Activated CD8-positive, alpha-beta memory T cell treated with anti-CD3 and anti-CD28 coated beads for 24 hours (primary cell): ENCODE data around the gene EPB41.

Experiments used
- DNase-seq: peaks from one replicate; pipeline ENCODE4 v3.0.0-alpha.2; 2020

EPB41 gene

DNA sequence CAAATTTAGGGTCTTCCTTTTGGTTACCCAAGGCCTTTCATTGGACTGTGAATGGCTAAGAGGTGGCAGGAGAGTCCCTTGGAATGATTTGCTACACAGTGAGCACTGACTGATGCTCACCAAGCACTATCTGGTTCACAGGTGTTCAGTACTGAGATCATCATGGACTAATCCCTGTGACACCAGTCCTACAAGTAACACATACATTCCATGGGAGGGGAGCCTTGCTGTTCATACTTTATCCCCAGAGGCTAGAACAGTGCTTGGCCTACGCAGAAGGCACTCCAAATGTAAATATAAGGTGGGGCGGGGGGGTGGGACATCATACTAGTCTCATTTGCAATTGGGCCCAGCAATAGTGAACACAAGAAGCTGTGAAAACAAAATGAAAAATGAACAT, 229.8 kb downstream of the EPB41 start:
- no peak for DNase-seq

DNA sequence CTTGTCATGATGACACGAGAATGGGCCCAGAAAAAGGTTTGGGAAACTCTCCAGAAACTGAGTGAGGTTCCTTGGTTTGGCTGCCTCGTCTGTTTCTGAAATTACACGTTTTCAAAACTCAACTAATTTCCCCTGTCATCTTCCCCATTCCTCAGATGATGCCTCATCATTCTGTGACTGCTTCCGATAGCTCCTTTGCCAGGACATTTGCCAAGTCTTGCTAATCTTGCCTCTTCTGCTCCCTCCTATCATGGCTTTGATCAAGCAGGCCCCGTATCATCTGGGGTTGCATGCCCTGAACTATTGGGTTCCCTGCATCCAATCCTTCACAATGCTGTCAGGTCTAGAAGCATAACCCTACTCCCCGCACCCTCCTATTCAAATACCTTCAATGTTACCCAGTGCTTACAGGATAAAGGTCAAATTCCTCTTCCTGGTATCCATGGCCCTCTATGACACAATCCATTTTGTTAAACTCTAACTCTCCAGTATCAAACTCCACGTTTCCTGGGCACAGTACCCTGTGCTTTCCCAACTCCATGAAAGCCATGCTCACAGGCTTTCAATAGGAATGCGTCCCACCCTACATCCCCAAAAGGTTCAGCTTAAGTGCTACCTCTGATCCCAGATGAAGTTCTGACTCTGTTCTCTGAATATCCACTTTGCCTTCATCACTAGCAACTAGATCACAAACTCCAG, 231.5 kb downstream of the EPB41 start:
- no peak for DNase-seq

DNA sequence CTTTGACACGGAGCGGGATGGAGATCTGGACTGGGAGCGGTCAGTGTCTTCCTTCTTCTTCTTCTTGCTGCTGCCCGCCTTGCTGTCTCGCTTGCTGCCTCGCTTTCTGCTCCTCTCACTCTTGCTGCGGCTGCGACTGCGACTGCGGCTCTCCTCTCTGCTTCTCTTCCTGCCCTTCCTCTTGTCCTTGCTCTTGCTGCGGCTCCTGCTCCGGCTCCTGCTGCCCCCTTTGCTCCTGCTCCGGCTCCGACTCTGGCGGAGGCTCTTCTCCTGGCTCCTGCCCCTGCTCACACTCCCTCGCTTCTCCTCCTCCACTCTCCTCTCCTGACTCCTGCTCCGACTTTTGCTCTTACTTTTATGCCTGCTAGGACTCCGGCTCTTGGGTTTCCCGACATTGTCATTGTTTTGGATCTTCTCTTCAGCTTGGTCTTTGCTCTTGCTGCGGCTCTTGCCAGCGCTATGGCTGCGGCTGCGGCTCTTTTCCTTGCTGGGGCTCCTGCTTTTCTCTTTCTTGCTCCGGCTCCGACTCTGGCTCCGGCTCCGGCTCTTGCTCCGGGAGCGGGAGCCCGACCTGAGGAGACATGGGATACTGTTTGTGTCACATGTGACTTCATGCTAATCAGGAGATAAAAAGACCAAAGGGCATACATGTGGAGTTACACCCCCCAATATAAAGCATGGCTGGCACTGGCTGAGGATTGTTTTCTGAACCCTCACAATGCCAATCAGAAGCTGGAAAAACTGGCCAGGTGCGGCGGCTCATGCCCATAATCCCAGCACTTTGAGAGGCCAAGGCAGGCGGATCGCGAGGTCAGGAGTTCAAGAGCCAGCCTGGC, 234.5 kb downstream of the EPB41 start:
- no peak for DNase-seq

DNA sequence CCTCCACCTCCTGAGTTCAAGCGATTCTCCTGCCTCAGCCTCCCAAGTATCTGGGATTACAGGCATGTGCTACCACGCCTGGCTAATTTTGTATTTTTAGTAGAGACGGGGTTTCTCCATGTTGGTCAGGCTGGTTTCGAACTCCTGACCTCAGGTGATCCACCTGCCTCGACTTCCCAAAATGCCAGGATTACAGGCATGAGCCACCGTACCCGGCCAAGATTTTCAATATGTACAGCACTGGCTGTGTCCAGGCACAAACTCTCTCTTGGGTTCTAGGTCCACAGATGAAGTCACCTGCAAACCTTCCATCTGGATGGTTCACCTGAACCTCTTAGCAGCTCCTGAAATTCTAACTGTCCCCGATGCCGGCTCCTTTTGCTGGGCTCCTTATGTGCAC, 236.0 kb downstream of the EPB41 start:
- peak; percentile 30 for DNase-seq

DNA sequence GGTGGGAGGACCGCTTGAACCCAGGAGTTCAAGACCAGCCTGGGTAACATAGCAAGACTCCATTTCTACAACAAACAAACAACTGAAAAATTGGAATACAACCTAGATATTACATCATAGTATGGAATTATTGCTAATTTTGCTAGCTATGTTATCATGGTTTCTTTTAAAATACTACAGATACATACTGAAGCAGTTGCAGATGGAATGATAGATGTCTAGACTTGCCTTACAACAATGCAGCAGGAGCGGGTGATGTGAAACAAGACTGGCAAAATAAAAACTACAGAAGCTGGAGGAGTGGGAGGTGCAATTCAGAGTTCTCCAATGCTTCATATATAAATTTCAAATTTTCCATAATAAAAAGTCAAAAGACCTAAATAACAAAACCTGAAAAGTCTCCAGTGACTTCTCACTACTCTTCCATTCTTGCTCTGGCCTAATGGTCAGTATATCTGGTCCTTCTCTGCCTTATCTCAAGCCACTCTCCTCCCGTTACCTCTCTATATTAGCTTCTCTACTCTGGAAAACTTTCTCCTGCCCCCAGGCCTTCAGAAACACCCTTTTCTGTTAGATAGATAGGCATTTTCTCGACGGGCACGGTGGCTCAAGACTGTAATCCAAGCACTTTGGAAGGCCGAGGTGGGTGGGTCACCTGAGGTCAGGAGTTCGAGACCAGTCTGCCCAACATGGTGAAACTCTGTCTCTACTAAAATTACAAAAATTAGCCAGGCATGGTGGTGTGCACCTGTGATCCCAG, 237.9 kb downstream of the EPB41 start:
- no peak for DNase-seq

DNA sequence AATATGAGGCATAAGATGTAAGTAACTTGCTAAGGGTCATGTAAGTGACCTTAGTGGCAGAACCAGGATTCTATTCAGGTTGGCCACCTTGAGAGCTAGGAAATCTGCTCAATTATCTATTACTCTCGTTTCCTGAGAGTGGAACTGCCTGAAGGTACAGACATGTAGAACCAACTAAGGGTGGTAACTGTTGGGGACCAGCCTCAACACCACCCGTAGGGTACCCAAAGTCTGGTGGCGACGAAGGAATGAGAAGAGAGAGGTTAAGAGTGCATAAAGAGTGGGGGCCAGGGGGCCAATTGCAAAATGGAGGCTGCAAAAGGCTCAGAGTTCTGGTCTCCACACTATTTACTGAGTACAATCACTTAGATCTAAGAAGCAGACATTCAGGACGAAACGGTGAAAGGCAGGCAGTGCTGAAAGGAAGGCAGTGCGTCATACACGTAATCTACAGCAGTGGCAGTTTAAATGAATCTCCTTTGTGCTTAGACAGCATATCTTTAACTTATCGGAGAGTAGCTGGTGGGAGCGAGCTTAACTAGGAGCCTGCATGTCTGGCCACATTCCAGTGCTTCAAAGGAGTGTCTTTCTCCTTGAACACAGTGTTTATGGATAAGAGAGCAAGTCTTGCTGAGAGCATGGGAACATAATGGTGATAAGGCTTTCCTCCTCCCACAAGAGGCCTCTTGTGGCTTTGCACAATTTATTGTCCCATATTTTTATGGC, 242.3 kb downstream of the EPB41 start:
- no peak for DNase-seq

DNA sequence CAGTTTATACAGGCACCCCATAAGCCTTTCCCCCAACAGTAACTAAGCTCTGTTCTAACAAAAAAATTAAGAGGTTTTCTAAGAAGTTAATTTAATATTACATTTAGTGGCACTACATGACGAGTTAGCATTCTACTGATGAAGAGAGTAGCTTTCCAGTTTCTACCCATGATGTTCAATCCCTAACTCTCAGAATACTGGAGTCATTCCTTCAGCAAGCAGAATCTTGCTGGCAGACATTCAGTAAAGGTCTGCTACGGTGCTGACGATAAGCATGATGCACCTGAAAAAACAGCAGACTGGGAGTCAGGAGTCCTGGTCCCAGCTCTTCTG, 242.9 kb downstream of the EPB41 start:
- no peak for DNase-seq

DNA sequence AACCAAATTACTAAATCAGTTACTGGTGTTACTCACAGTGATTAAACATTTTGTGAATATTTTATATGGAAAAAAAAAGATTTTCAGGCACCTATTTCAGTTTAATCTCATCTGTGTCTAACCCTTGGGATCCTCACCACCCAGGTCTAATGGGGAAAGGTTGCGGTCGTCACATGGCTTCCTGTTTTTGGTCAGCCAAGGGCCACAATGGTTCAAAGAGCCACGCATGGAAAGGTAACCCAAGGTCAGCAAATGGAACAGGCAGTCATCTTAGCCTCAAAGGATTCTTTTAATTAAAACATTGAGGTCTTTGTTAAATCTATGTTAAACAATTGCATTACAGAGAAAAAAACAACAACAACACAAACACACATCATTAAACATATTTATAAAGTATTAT, 245.4 kb downstream of the EPB41 start:
- DNase-seq = no peak

DNA sequence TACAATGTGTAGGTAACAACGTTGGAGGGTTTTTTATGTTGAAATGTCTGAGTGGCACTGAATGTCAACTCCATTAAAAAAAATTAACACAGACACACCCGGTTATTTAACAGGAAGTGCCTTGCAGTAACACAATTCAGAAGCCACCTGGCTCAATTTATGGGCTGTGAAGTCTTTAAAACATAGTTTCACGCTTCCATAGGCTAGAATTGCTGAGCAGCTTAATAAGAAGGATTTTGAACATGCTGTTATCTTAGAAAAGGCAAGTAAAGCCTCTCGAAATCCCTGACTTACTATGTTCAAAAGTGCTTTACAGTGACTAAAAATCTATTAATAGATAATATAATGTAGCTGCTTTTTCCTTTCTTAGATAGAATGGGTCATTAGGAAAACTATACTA, 247.7 kb downstream of the EPB41 start:
- no peak for DNase-seq

DNA sequence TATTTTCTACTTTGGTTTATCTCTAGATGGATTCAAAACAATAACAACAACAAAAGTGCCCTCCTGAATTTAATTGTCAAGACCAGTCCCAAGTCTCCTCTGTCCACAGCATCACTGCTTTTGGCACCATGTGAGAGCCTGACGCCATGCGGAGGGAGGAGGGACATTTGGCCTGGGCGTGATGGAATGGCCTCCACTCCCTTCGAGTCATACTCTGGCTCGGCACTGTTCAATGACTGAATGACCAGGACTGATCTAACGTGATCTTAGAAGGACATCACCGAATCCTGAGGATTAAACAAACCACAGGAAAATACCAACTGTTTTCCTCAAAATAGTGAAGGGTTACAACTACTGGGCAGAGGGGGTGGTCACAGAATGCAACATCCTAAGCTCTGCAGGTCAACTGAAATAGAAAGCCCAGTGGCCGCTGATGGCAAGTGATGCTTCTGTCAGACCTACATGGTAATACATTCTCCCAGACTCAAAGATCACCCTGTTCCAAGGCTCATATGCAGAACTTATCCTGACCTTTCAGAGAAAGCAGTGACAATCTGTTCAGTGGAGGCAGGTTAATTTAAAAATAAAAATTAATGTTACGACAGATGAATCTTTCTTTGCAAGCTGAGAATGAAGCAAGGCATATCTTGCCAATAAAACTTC, 248.2 kb downstream of the EPB41 start:
- DNase-seq = no peak

DNA sequence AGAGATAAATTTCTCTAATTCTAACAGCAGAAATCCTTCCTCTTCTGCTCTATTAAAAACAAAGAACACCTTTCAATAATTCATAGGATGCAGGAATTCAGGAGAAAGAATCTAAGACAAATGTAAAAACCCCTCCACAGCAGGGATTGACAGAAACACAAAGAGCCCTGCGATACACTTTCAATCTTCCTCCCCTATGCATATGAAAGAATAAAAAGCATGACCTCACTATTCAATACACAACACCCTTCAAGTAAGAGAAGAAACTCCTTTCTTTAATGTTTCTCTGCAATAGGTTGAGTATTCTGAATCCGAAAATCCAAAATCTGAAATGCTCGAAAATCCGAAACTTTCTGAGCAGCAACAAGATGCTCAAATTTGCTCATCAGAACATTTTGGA, 250.2 kb downstream of the EPB41 start:
- no peak for DNase-seq

DNA sequence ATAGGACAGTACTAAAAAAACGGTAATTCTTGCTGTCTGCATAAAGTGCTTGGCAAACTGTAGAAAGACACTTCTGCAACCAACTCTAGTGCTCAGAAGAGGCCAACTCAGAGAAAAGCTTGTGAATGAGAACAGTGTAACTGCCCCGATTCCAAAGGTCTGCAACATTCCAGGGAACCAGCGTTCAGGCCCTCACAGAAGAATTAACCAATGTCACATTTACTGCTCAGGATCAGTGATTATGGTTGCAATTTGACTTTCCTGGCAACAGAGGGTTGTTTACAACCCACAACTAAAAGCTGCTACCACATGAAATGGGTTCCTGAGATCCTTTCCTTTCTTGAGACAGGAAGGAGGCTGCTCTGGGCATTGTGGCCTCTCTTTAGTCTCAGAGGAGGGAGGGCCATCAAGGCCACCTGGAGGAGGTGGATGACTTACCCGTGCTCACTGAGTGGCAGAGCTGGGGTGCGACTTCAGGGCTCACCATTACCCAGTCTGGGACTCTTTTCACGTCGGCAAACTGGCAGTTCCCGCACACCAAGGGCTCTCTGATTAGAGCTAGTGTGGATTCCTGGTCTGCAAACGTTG, 252.0 kb downstream of the EPB41 start:
- DNase-seq = no peak

DNA sequence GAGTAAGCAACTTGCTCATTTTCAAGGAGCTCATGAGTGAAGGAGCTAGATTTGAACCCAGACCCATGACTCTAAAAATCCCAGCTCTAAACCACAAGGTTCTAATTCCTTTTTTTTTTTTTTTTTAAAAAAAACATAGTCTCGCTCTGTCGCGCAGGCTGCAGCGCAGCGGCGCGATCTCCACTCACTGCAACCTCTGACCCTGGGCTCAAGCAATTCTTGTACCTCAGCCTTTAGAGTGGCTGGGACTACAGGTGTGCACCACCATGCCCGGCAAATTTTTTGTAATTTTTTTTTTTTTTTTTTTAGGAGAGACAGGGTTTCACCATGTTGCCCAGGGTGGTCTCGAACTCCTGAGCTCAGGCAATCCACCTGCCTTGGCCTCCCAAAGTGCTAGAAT, 253.5 kb downstream of the EPB41 start:
- DNase-seq = no peak
